Right cardiac atrium (tissue), 5 donors: ENCODE measurements around the gene CADM4. TPM values are rescaled to one million over a fixed set of nuclear protein-coding genes. Genes with fewer than 3 reads are reported as not detected.

Experiments used
- ATAC-seq, 2 donors: fragments of 200-7000 bp; cut with Tn5 transposase; one replicate each; pipeline versions ENCODE4 v1.8.0 to v1.9.1; 2020; ENCODE audit warnings: moderate library complexity in 2 of 2, mild to moderate bottlenecking in 1 of 2
- DNase-seq, 3 donors: peaks; one replicate each; pipeline ENCODE4 v3.0.0-alpha.2; 2020
- H3K27ac ChIP-seq: one replicate; pipeline ENCODE4 v1.5.1; 2013; ENCODE audit warnings: mild to moderate bottlenecking, low read length, control low read depth, moderate library complexity
- H3K27me3 ChIP-seq: one replicate; pipeline ENCODE4 v1.6.1; 2013; ENCODE audit not compliant: control insufficient read depth, insufficient read depth
- H3K4me1 ChIP-seq: one replicate; pipeline ENCODE4 v1.6.1; 2013; ENCODE audit warnings: low read length; ENCODE audit not compliant: control insufficient read depth, insufficient read depth
- H3K4me3 ChIP-seq: one replicate; pipeline ENCODE4 v1.5.1; 2013; ENCODE audit warnings: low read length, control low read depth
- H3K9me3 ChIP-seq: one replicate; pipeline ENCODE4 v1.6.1; 2013; ENCODE audit warnings: low read length; ENCODE audit not compliant: control insufficient read depth
- WGBS: extraction: QIAGEN DNeasy Blood & Tissue Kit; methylation state at CpG from one replicate; pipeline ENCODE4 v1.1.7; 2013; 5-methylcytosine and 5-hydroxymethylcytosine counted together
- intact Hi-C, 4 donors: fragments of 100-400 bp; cut with DNase I; formaldehyde crosslinking; loops; one replicate each; pipeline versions ENCODE4 v1.11.0 to v1.14.0; 2022 to 2023
- polyA plus RNA-seq: library from polyadenylated mRNA; stranded (reverse); fragments of 200-250 nt; gene quantifications from one replicate; pipeline ENCODE4 v1.2.3, GENCODE V29; 2013
- total RNA-seq, 4 donors: library from RNA; stranded (reverse); fragmentation: NEBNext Ultra II Directional; extraction: Animal tissue kit (Norgen Biotek cat#: 25700); gene quantifications; one replicate each; pipeline ENCODE4 v1.2.1, GENCODE V29; 2021
- donor health status: healthy with polysubstance abuse.
- donor health status: DM: no; HTN: yes; CAD: no.
- donor health status: DM: no; HTN: no; CAD: no.
- donor health status: DM: no; HTN: yes; CAD: no; lungs with severe emphysema.
- donor health status: DM: yes; HTN: yes; CAD: no.

Gene CADM4
- total and polyA plus RNA-seq, 5 donors, result 12.4 to 17.6 (median 14.1) TPM

DNA sequence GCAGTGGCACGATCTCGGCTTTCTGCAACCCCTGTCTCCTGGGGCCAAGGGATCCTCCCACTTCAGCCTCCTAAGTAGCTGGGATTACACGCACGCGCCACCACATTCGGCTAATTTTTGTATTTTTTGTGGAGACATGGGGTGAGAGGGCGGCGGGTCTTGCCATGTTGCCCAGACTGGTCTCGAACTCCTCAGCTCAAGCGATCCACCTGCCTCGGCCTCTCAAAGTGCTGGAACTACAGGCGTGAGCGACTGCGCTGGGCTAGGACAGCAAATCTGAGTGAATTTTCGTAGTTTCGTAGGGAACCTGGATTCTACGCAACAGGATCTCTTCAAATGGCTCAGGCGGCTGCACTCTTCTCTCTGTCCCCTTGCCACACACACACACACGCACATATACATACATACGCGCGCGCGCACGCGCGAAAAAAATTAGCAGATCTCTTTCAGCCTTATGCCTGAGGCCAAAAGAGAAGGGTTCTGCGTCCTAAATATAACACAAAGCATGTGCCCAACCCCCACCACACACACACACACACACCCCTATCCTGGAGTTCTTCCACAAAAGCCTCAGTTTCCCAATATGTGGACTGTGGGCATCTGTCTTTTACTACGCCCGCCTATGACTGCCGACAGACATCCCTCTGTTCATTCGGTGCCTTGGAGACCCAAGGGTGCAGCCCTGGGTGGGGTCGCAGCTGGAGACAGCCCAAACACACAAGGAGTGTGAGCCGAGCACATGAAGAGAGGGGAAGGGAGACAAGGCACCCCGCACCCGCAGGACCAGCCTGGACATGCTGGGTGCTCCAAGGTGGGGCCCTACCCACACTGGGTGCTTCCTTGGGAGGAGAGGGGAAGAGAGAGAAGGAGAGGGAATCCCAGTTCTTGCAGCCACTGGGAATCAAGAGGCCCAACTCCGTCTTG is 63.4 kb downstream of the CADM4 start:
- ATAC-seq (peak in 1 of 2 donors; percentile 1), DNase-seq (peak in 2 of 3 donors; percentile 61 to 67)
- H3K27ac ChIP-seq, result no peak overlapping the region
- H3K4me1 ChIP-seq, result peaks cover 4% of the 10 kb centered on the region
- WGBS, result 65% methylated on average over 37 of the region's 37 CpGs
- peak overlapping the region; percentile 8 for H3K4me3 ChIP-seq
- intact Hi-C loops, result loop anchor here in 1 of 4 donors (2.0 kb wide), 1 partner anchor 21 kb away; the partner anchor contains the start of genes IRGQ and ZNF576
- H3K9me3 ChIP-seq, result no peaks in the 10 kb centered on the region
- no peaks in the 10 kb centered on the region for H3K27me3 ChIP-seq

DNA sequence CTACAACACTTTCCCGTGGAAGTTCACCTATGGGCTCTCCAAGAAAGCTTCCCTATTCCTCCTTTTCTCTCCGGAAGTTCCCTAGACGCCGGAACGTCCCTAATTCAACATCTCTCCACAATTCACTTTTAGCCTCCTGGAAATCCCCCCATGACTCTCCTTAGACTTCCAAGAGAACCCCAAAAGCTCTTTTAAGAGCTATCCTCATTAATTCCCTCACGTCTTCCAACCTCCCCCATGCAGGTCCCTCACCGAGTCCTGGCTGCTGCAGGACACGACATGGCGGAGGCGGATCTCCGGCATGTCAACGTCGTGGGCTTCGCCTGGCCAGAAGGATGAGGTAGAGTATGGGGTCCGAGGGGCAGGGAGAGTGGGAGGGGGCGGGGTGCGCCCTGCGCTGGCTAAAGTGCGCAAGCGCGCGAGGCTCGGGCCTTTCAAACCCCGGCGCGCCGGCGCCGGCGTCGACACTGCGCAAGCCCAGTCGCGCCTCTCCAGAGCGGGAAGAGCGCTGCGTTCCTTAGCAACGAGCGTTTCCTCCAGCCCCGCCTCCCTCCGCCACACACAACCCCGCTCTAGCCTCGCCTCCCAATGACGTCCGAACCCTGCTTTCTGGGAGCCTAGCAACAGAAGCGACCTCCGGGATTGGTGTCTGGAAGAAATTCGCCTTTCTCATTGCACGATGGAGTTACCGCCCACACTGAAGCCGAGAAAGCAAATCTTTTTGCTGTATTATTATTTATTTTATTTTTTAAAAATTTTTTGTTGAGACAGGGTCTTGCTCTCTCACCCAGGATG is 64.3 kb downstream of the CADM4 start, which contains the start of the genes PINLYP and XRCC1:
Gene PINLYP, plus strand, starts transcription at position 646 of the 795 bp plus-strand sequence. CDS start 1,391 bp downstream, outside the sequence.
Gene XRCC1, minus strand, starts transcription at position 372 of the 795 bp plus-strand sequence. Its CDS starts 69 bp downstream, at position 303.
- H3K27ac ChIP-seq, result peak within 1 kb of the TSS; percentile 59
- DNase-seq, result peak; percentile 99
- no peaks in the 10 kb centered on the region for H3K27me3 ChIP-seq
- H3K4me3 ChIP-seq, result peak within 1 kb of the TSS; percentile 78
- H3K9me3 ChIP-seq, result no peaks in the 10 kb centered on the region
- WGBS, result under 1% methylated on average over 51 of the region's 51 CpGs
- peaks cover 1% of the 10 kb centered on the region for H3K4me1 ChIP-seq
- peak; percentile 99 for ATAC-seq
- intact Hi-C loops, result loop anchor here in 1 of 4 donors (2.0 kb wide), 1 partner anchor 21 kb away; the partner anchor contains the start of genes IRGQ and ZNF576

DNA sequence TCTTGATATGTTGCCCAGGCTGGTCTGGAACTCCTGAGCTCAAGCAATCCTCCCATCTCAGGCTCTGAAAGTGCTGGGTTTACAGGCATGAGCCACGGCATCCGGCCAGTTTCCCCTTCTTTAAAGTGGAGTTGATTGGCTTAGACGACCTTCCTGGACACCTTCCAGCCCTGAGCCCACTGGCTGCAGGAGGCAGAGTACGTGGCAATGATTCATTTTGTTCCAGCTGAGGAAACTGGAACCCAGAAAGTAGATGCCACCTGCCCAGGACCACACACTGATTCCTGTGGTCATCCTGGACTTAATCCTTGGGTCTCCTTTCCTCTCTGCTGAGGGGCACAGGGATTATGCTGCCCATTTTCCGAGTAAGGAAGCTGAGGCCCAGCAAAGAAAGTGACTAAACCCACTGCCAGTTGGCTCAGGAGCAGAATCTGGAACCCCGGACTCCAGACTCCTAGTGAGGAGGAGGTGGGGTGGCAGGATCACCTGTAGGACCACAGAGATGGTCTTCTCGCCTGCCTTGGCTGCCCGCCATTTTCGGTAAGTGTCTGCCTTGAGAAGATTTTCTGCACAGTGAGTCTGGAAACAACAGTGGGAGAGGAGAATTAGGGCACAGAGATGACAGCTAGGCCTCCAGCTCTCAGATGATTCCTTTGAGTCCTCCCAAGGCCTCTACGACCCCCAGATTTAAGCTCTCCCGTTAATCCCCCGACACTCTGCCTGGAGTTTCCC is 65.1 kb downstream of the CADM4 start:
- peaks cover 1% of the 10 kb centered on the region for H3K4me1 ChIP-seq
- WGBS, result 30% methylated on average over 12 of the region's 12 CpGs
- H3K9me3 ChIP-seq, result no peaks in the 10 kb centered on the region
- H3K27me3 ChIP-seq, result no peaks in the 10 kb centered on the region
- intact Hi-C loops, result loop anchor here in 1 of 4 donors (2.0 kb wide), 1 partner anchor 22 kb away; the partner anchor contains the start of genes IRGQ and ZNF576
- ATAC-seq (no peak), DNase-seq (peak in 1 of 3 donors; percentile 52)
- H3K27ac ChIP-seq, result no peak overlapping the region
- H3K4me3 ChIP-seq, result peak overlapping the region; percentile 78

Other genes starting within 250 kb of the CADM4 start
- gene TEX101, start 225.0 kb downstream of the CADM4 start, total RNA-seq, result not detected
- gene TEX101, start 225.0 kb downstream of the CADM4 start, polyA plus RNA-seq, result not detected
- gene LYPD3, start 174.2 kb downstream of the CADM4 start, total RNA-seq, result 1 to 10 TPM in 1 of 4 donors, under 1 TPM in 3; 0.53 to 1.5 (median 0.75) TPM
- gene LYPD3, start 174.2 kb downstream of the CADM4 start, polyA plus RNA-seq, result 0.97 TPM
- gene PHLDB3, start 135.1 kb downstream of the CADM4 start, total RNA-seq, result 10 to 100 TPM in 2 of 4 donors, 1 to 10 TPM in 2; 6.3 to 11.4 (median 8.7) TPM
- gene PHLDB3, start 135.1 kb downstream of the CADM4 start, polyA plus RNA-seq, result 6.9 TPM
- gene ETHE1, start 112.6 kb downstream of the CADM4 start, total RNA-seq, result 10 to 100 TPM; 12.6 to 18.2 (median 14.9) TPM
- 14.1 TPM for gene ETHE1, start 112.6 kb downstream of the CADM4 start, polyA plus RNA-seq
- 1 to 10 TPM; 1.4 to 3.2 (median 2.4) TPM for gene ZNF575, start 106.7 kb downstream of the CADM4 start, total RNA-seq
- gene ZNF575, start 106.7 kb downstream of the CADM4 start, polyA plus RNA-seq, result 0.97 TPM
- 10 to 100 TPM; 13.5 to 17.1 (median 15.6) TPM for gene XRCC1, start 64.3 kb downstream of the CADM4 start, total RNA-seq
- 11.2 TPM for gene XRCC1, start 64.3 kb downstream of the CADM4 start, polyA plus RNA-seq
- gene PINLYP, start 64.0 kb downstream of the CADM4 start, total RNA-seq, result 1 to 10 TPM; 3.8 to 6.8 (median 4.9) TPM
- 9.8 TPM for gene PINLYP, start 64.0 kb downstream of the CADM4 start, polyA plus RNA-seq
- gene IRGQ, start 43.7 kb downstream of the CADM4 start, total RNA-seq, result 10 to 100 TPM; 19.4 to 29.2 (median 24.7) TPM
- gene IRGQ, start 43.7 kb downstream of the CADM4 start, polyA plus RNA-seq, result 9.4 TPM
- gene ZNF576, start 43.3 kb downstream of the CADM4 start, total RNA-seq, result 10 to 100 TPM; 11.5 to 15.4 (median 13.0) TPM
- gene ZNF576, start 43.3 kb downstream of the CADM4 start, polyA plus RNA-seq, result 11.6 TPM
- under 1 TPM in 3 of 4 donors, not detected in 1; 0.23 to 0.29 (median 0.28) TPM for gene SRRM5, start 27.8 kb downstream of the CADM4 start, total RNA-seq
- 0.34 TPM for gene SRRM5, start 27.8 kb downstream of the CADM4 start, polyA plus RNA-seq
- gene ZNF428, start 20.2 kb downstream of the CADM4 start, total RNA-seq, result 10 to 100 TPM; 41.4 to 50.6 (median 45.7) TPM
- gene ZNF428, start 20.2 kb downstream of the CADM4 start, polyA plus RNA-seq, result 65.0 TPM
- 10 to 100 TPM in 1 of 4 donors, 1 to 10 TPM in 3; 4.6 to 15.4 (median 7.1) TPM for gene PLAUR, start 30.3 kb upstream of the CADM4 start, total RNA-seq
- gene PLAUR, start 30.3 kb upstream of the CADM4 start, polyA plus RNA-seq, result 7.9 TPM
- not detected for gene IRGC, start 76.2 kb upstream of the CADM4 start, total RNA-seq
- gene IRGC, start 76.2 kb upstream of the CADM4 start, polyA plus RNA-seq, result not detected
- 10 to 100 TPM; 14.8 to 21.0 (median 15.8) TPM for gene SMG9, start 115.1 kb upstream of the CADM4 start, total RNA-seq
- gene SMG9, start 115.1 kb upstream of the CADM4 start, polyA plus RNA-seq, result 11.7 TPM
- 1 to 10 TPM in 1 of 4 donors, under 1 TPM in 2, not detected in 1; 0.26 to 1.4 (median 0.32) TPM for gene KCNN4, start 141.1 kb upstream of the CADM4 start, total RNA-seq
- gene KCNN4, start 141.1 kb upstream of the CADM4 start, polyA plus RNA-seq, result 0.34 TPM
- 1 to 10 TPM in 2 of 4 donors, under 1 TPM in 2; 0.28 to 2.5 (median 0.90) TPM for gene LYPD5, start 162.6 kb upstream of the CADM4 start, total RNA-seq
- 0.34 TPM for gene LYPD5, start 162.6 kb upstream of the CADM4 start, polyA plus RNA-seq
- 10 to 100 TPM; 10.7 to 13.8 (median 11.3) TPM for gene ZNF283, start 187.5 kb upstream of the CADM4 start, total RNA-seq
- 4.7 TPM for gene ZNF283, start 187.5 kb upstream of the CADM4 start, polyA plus RNA-seq
- gene ZNF404, start 244.1 kb upstream of the CADM4 start, total RNA-seq, result 10 to 100 TPM in 1 of 4 donors, 1 to 10 TPM in 3; 6.2 to 11.3 (median 6.8) TPM
- gene ZNF404, start 244.1 kb upstream of the CADM4 start, polyA plus RNA-seq, result 12.2 TPM